Activated naive CD4-positive, alpha-beta T cell treated with anti-CD3 and anti-CD28 coated beads for 36 hours (primary cell): ENCODE results near the gene RBM17. TPM values are rescaled to one million over a fixed set of nuclear protein-coding genes. Genes with fewer than 3 reads are reported as not detected.
"Not testable (repeated sequence)": the region's sequence is repeated elsewhere in the genome, so short reads cannot be mapped to it uniquely, and the experiment has no call there.

Experiments
- CTCF ChIA-PET: fragments of 350-600 bp; sonication (Branson Sonifier 250); formaldehyde crosslinking; loops from one replicate; lab custom pipeline; 2021; ENCODE audit warnings: antibody characterized with exemption; lab: Charles Lee
- DNase-seq: peaks from one replicate; pipeline ENCODE4 v3.0.0-alpha.2; 2020
- H3K27ac Mint-ChIP-seq: one replicate; pipeline ENCODE4 v1.8.0; 2021; ENCODE audit warnings: mild to moderate bottlenecking, mixed read lengths
- H3K27me3 Mint-ChIP-seq: one replicate; pipeline ENCODE4 v1.8.0; 2021; ENCODE audit warnings: low read depth, mixed read lengths
- H3K36me3 Mint-ChIP-seq: one replicate; pipeline ENCODE4 v1.8.0; 2021; ENCODE audit warnings: low read depth, mixed read lengths
- H3K4me1 Mint-ChIP-seq: one replicate; pipeline ENCODE4 v1.8.0; 2021; ENCODE audit warnings: low read depth, mixed read lengths
- H3K4me3 Mint-ChIP-seq: one replicate; pipeline ENCODE4 v1.8.0; 2021; ENCODE audit warnings: mild to moderate bottlenecking, moderate library complexity, mixed read lengths
- H3K9me3 Mint-ChIP-seq: one replicate; pipeline ENCODE4 v1.8.0; 2021; ENCODE audit warnings: mixed read lengths
- intact Hi-C: fragments of 100-400 bp; cut with micrococcal nuclease; formaldehyde crosslinking; loops from one replicate; pipeline ENCODE4 v1.15.1; 2023
- total RNA-seq, 2 experiments: library from RNA; stranded (reverse); gene quantifications; one replicate each; pipeline ENCODE4 v1.2.3, GENCODE V29; 2021

Gene RBM17
- total RNA-seq, 2 experiments from 2014 or later: 157 to 162 TPM

DNA sequence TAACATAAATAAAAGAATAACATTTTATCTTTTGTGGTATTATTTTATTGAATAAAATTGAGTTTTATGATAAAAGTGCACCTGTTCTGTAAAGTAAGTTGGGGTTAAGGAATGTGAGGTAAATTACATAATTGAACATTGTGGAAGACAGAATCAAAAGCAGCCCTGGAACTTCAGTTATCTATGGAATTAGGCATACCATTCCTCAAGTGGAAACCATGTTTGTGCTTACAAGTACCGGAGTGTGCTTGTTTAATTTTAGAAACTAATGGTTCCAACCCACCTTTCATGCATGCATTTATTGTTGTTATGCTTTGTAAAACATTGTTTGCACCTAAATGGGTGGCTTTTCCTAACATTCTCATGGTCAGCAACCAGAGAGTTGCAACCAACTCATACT is 28.0 kb downstream of the RBM17 start:
- H3K4me1 Mint-ChIP-seq: peaks cover 37% of the 10 kb centered on the region

DNA sequence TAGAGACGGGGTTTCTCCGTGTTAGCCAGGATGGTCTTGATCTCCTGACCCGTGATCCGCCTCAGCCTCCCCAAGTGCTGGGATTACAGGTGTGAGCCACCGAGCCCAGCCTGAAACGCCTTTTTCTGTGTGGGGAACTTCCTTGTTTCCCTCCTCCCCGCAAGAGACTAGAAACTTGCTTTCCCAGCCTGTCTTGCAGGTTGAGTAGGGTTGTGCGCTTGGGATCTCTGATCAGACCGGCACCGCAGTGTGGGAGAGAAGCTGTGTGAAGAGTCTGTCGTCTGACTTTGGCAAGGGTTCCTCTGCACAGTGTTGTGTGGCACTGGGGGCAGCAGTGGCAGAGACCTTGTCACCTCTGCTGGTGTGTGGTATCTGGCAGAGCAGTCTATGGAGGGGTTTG is 28.9 kb downstream of the RBM17 start:
- CTCF ChIA-PET: interaction anchor here (1.0 to 1.1 kb wide), 3 partner anchors 19 to 285 kb away, joined by 3 to 5 read pairs (median 4); no protein-coding TSS in a partner anchor

More for the DNA sequence above, 28.0 kb downstream of the RBM17 start:
- Mint-ChIP-seq H3K4me3 (no peak overlapping the region), H3K27ac (no peak overlapping the region), H3K27me3 (no peaks in the 10 kb centered on the region), H3K9me3 (no peaks in the 10 kb centered on the region), H3K36me3 (peaks cover 42% of the 10 kb centered on the region)
- intact Hi-C loops: no loop called here
- DNase-seq: no peak
- CTCF ChIA-PET: interaction anchor here (1.0 kb wide), 1 partner anchor 20 kb away, joined by 5 read pairs; no protein-coding TSS in a partner anchor

DNA sequence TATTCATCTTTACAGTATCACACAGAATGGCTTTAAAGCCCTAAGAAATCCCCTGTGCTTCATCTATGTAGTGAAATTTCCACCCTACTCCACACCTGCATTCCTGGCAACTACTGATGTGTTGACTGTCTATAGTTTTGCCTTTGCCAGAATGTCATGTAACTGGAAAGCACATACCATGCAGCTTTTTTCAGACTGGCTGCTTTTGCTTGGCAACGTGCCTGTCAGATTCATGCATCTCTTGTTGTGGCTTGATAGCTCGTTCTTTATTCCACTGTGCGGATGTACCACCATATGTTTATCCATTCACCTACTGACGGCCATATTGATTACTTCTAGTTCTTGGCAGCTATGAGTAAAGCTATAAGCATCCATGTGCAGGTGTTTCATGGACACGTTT is 30.6 kb downstream of the RBM17 start:
- Mint-ChIP-seq H3K27ac (peak overlapping the region; percentile 80), H3K36me3 (peaks cover 20% of the 10 kb centered on the region), H3K4me1 (peaks cover 32% of the 10 kb centered on the region), H3K4me3 (no peak overlapping the region), H3K27me3 (no peaks in the 10 kb centered on the region), H3K9me3 (no peaks in the 10 kb centered on the region)
- DNase-seq: peak; percentile 84
- CTCF ChIA-PET: interaction anchor here (0.6 to 2.6 kb wide), 8 partner anchors 8 to 80 kb away, joined by 3 to 14 read pairs (median 4); no protein-coding TSS in a partner anchor
- intact Hi-C loops: loop anchor here (1.0 kb wide), 5 partner anchors 11 to 229 kb away; no protein-coding TSS in a partner anchor

More for the DNA sequence above, 28.9 kb downstream of the RBM17 start:
- intact Hi-C loops: no loop called here
- Mint-ChIP-seq H3K4me3 (no peak overlapping the region), H3K27me3 (no peaks in the 10 kb centered on the region), H3K4me1 (peaks cover 37% of the 10 kb centered on the region), H3K36me3 (peaks cover 33% of the 10 kb centered on the region), H3K27ac (peak overlapping the region; percentile 8), H3K9me3 (no peaks in the 10 kb centered on the region)
- no peak for DNase-seq

DNA sequence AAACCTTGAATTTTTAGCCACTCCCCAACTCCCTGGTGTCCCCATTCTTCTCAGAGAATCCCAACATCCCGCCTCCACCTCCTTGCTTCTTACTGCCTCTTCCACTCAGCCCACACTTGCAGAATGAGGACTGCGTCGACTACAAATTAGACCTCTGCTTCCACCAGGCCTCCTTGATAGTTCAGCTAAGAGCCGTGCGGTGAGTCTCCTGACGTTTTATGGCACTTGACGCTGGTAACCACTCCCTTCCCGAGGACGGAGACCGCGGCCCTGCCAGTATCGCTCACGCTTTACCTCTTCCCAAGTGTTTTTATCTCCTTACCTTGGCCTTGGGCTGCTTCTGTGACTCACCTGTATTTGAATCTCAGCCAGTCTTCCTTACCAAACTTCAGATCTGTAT is 31.1 kb downstream of the RBM17 start:
- Mint-ChIP-seq H3K27me3 (peaks cover 3% of the 10 kb centered on the region), H3K27ac (peak overlapping the region; percentile 80), H3K4me3 (no peak overlapping the region), H3K9me3 (no peaks in the 10 kb centered on the region), H3K4me1 (peaks cover 30% of the 10 kb centered on the region), H3K36me3 (peaks cover 14% of the 10 kb centered on the region)
- intact Hi-C loops: loop anchor here (1.0 kb wide), 5 partner anchors 10 to 228 kb away; no protein-coding TSS in a partner anchor
- DNase-seq: no peak
- CTCF ChIA-PET: interaction anchor here (1.1 to 2.6 kb wide), 6 partner anchors 8 to 80 kb away, joined by 3 to 14 read pairs (median 4); no protein-coding TSS in a partner anchor

DNA sequence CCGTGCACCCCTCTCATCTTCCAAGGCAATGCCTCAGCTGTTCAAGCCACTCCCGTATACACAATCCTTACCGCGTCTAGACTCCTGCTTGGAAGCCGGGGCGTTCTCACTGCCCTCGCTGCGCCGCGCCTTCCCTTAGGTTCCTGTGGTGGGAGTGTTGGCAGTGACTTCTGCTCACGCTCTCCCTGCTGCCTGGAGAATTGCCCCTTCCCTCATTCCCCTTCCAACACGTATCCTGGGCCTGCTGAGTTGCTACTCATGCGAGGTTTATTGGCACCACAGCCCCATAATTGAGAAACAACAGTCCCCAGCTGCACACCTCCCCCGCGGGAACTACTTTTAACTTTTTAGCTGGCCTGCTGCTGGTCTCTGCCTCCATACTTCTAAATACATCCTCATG is 31.9 kb downstream of the RBM17 start:
- Mint-ChIP-seq H3K4me1 (peaks cover 31% of the 10 kb centered on the region), H3K27me3 (peaks cover 3% of the 10 kb centered on the region), H3K27ac (no peak overlapping the region), H3K36me3 (peaks cover 10% of the 10 kb centered on the region), H3K9me3 (no peaks in the 10 kb centered on the region), H3K4me3 (no peak overlapping the region)
- CTCF ChIA-PET: interaction anchor here (1.7 to 2.6 kb wide), 2 partner anchors 16 to 30 kb away, joined by 6 to 14 read pairs; no protein-coding TSS in a partner anchor
- DNase-seq: no peak
- intact Hi-C loops: no loop called here

DNA sequence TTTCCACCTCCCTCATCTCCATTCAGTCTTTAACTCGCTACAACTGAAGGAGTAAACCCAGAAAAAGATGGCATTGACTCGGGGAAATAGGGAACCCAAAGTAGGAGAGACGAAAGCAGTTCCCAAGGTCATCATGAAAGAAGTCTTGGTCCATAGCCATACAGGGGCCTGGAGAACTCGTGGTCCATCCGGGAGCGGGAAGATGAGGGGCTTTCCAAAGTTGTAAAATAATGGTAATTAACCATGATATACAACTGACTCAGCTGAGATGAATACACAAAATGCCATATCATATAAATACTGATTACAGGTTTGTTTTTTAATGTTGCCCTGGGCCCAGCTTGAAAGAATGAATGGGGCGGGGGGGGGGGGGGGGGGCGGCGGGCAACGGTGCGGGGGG is 32.3 kb downstream of the RBM17 start:
- no peaks in the 10 kb centered on the region for H3K9me3 Mint-ChIP-seq
- no peak overlapping the region for H3K27ac Mint-ChIP-seq
- no peak for DNase-seq
- no peak overlapping the region for H3K4me3 Mint-ChIP-seq
- peaks cover 6% of the 10 kb centered on the region for H3K36me3 Mint-ChIP-seq
- H3K27me3 Mint-ChIP-seq: peaks cover 3% of the 10 kb centered on the region
- peaks cover 33% of the 10 kb centered on the region for H3K4me1 Mint-ChIP-seq
- intact Hi-C loops: no loop called here
- CTCF ChIA-PET: interaction anchor here (1.7 kb wide), 1 partner anchor 29 kb away, joined by 6 read pairs; no protein-coding TSS in a partner anchor

DNA sequence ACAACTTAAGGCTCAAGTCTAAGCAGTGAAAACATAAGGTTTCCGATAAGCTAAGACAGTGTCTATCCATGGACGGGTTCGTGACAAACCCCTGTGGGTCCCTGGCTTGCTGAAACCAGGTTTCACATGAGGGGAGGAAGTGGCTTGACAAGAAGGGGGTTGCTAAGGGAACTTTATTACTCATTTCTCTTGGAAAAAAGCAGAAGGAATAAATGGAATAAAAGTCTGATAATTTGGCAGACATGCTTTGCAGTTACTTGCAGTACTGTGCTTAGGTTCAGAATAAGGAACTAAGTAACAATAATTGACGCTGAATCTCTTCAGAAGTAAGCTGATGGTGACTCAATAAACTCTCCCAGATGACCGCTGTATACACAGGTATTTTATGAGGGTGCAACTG is 34.7 kb downstream of the RBM17 start:
- H3K4me3 Mint-ChIP-seq: no peak overlapping the region
- no peak for DNase-seq
- peaks cover 38% of the 10 kb centered on the region for H3K4me1 Mint-ChIP-seq
- no peaks in the 10 kb centered on the region for H3K36me3 Mint-ChIP-seq
- H3K9me3 Mint-ChIP-seq: no peaks in the 10 kb centered on the region
- CTCF ChIA-PET: interaction anchor here (1.0 kb wide), 1 partner anchor 27 kb away, joined by 3 read pairs; no protein-coding TSS in a partner anchor
- intact Hi-C loops: no loop called here
- H3K27ac Mint-ChIP-seq: no peak overlapping the region
- H3K27me3 Mint-ChIP-seq: peaks cover 3% of the 10 kb centered on the region

DNA sequence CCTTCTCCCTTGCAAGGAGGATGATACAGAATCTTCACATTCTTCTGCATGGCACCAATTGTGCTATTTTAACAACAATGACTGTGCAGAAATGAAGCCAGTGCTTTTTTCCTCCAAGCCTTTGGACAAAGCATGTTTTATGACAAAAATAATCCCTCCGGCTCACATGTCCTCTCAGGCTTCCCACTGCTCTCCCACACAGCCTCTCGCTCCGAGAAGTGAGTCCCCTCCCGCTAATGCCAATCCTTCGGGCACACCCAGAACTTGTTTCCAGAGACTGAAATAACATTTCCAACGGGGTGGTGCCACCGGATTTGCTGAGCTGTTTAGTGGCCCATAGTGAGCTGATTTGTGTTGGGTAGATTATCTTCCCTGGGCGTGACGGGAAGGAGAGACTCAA is 35.8 kb downstream of the RBM17 start:
- H3K27me3 Mint-ChIP-seq: peaks cover 3% of the 10 kb centered on the region
- no peak overlapping the region for H3K27ac Mint-ChIP-seq
- no peaks in the 10 kb centered on the region for H3K9me3 Mint-ChIP-seq
- H3K4me1 Mint-ChIP-seq: peaks cover 41% of the 10 kb centered on the region
- DNase-seq: no peak
- no peaks in the 10 kb centered on the region for H3K36me3 Mint-ChIP-seq
- no peak overlapping the region for H3K4me3 Mint-ChIP-seq
- intact Hi-C loops: no loop called here
- CTCF ChIA-PET: interaction anchor here (1.2 kb wide), 1 partner anchor 78 kb away, joined by 5 read pairs; the partner anchor contains the start of gene PFKFB3

DNA sequence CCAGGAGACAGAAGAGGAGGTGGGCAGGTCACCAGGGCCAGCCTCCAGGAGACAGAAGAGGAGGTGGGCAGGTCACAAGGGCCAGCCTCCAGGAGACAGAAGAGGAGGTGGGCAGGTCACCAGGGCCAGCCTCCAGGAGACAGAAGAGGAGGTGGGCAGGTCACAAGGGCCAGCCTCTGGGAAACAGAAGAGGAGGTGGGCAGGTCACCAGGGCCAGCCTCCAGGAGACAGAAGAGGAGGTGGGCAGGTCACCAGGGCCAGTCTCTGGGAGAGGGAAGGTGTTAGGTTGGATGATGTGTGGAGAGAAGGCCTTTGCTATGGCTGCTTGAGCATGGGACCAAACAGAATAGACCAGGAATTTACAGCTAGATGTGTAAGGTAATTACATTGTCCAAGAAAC is 38.6 kb downstream of the RBM17 start:
- H3K9me3 Mint-ChIP-seq, CTCF ChIA-PET, DNase-seq, H3K27me3 Mint-ChIP-seq, H3K36me3 Mint-ChIP-seq, intact Hi-C loops, H3K27ac Mint-ChIP-seq, H3K4me3 Mint-ChIP-seq: not testable (repeated sequence)
- peaks cover 43% of the 10 kb centered on the region for H3K4me1 Mint-ChIP-seq

DNA sequence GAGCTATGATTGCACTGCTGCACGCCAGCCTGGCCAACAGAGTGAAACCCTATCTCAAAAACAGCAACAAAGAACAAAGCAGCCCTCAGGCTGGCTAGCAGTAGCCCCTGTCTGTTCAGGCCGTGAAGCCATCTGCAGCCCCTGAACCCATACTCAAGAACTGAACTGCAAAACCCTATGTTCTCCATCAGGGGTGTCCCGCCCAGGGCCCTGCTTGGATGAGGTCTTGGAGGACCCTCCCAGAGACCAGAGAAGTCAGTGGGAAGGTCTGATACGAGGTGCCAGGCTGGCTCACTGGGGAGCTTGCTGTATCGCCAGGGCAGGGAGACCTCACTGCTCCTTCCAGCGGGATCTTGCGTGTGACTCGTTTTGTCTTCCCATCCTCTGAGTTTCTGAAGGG is 39.3 kb downstream of the RBM17 start:
- Mint-ChIP-seq H3K4me1 (peaks cover 43% of the 10 kb centered on the region), H3K27me3 (peaks cover 3% of the 10 kb centered on the region), H3K36me3 (no peaks in the 10 kb centered on the region), H3K4me3 (no peak overlapping the region), H3K27ac (no peak overlapping the region), H3K9me3 (no peaks in the 10 kb centered on the region)
- DNase-seq: no peak
- intact Hi-C loops: no loop called here
- CTCF ChIA-PET: interaction anchor here (1.4 to 2.3 kb wide), 2 partner anchors 17 to 23 kb away, joined by 8 to 10 read pairs; no protein-coding TSS in a partner anchor

DNA sequence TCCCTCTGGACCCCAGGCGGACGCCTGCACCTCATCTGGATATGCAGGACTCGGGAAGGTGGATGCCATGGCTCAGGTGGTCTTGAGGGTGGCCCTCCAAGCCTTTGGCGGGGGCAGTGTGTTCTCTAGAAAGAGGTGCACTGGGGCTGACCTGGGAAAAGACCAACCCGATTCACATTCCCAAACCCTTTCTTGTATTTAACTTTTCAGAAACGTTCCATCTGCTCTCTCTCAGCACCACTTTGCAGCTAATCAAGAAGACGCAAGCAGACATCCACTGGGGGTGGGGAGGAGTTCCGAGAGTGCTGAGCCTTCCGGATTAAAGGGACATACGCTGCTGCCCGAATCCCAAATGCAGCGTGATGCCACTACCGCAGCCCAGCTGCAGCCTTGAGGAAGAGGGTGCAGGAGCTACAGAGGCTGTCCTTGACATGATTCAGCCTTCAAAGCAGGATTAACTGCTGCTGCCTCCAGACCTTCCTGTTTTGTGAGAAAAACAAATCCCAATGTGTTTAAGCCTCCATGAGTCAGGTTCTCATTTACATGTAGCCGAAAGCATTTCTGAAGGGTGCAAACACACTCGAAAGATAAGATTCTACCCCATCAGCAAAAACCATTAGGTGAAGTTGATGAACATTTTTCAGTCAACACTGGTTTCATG is 39.9 kb downstream of the RBM17 start:
- H3K4me3 Mint-ChIP-seq: no peak overlapping the region

DNA sequence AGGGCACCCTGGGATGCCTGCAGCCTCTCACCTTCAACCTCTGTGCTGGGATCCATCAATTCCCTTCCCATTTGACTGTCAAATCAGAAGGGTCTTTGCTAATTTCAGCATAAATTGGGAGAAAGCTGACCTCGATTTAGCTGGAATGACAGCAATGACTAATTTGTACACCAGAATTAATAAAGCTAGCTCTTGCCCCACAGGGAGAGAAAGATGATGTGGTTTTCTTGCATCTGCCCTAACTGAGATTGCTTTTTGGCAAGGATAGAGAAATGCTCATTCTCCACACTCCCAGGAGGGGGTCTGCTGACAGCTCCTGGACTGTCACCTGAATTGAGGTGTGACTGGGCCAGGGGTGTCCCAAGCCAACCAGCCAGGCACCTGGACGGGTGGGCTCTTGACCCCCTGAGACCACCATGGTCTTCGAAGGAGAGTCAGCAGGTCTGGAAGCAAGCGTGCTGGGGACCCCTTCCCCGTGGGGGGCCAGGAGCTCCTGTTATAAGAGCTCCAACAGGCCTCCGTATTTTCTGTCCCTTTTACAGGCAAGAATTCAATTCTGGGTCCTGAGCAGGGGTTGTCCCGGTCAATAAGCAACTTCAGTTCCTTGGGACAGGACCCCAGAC is 42.1 kb downstream of the RBM17 start:
- no peaks in the 10 kb centered on the region for H3K27me3 Mint-ChIP-seq
- H3K36me3 Mint-ChIP-seq: no peaks in the 10 kb centered on the region
- peak overlapping the region; percentile 80 for H3K27ac Mint-ChIP-seq
- no peak overlapping the region for H3K4me3 Mint-ChIP-seq
- DNase-seq: no peak
- CTCF ChIA-PET: interaction anchor here (1.0 to 2.1 kb wide), 3 partner anchors 20 to 44 kb away, joined by 3 to 7 read pairs (median 3); no protein-coding TSS in a partner anchor
- no peaks in the 10 kb centered on the region for H3K9me3 Mint-ChIP-seq
- peaks cover 52% of the 10 kb centered on the region for H3K4me1 Mint-ChIP-seq
- intact Hi-C loops: loop anchor here (1.0 kb wide), 2 partner anchors 10 to 12 kb away; no protein-coding TSS in a partner anchor

More for the DNA sequence above, 39.9 kb downstream of the RBM17 start:
- Mint-ChIP-seq H3K9me3 (no peaks in the 10 kb centered on the region), H3K36me3 (no peaks in the 10 kb centered on the region), H3K27ac (peak overlapping the region; percentile 89), H3K4me1 (peaks cover 41% of the 10 kb centered on the region), H3K27me3 (peaks cover 3% of the 10 kb centered on the region)
- intact Hi-C loops: no loop called here
- DNase-seq: no peak
- CTCF ChIA-PET: interaction anchor here (0.9 to 2.3 kb wide), 5 partner anchors 18 to 73 kb away, joined by 3 to 10 read pairs (median 3); no protein-coding TSS in a partner anchor
